Effector CD4-positive, alpha-beta T cell (primary cell): ENCODE data around the gene ANKFY1.
"Not testable (repeated sequence)": the region's sequence is repeated elsewhere in the genome, so short reads cannot be mapped to it uniquely, and the experiment has no call there.

Experiments used
- DNase-seq: peaks from one replicate; pipeline ENCODE4 v3.0.0-alpha.2; 2020

The ANKFY1 gene

DNA sequence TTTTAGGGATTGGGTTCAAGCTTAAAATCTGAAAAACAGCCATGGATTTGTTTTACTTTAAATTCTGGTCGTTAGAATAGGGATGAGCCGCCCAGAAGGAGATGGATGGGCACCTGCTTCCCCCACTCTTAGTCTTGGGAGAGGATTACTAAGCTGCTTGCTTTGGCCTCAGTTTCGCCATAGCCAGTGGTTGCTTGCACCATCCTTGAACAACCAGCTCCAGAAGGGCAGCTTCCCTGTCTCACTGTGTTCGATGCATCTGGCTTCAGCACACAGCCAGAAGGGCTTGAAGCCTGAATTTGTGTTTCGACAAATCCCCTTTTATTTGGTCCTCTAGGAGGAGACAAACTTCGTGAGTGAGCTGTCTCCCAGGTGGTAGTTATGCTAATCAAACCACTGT lies 113.7 kb downstream of the ANKFY1 start:
- DNase-seq: no peak

- no peak for DNase-seq
Observed at GRCh38 chr17:4148611-4149308, 115.0 kb downstream of the ANKFY1 start.

- no peak for DNase-seq
Observed at GRCh38 chr17:4147751-4148310, 115.9 kb downstream of the ANKFY1 start.

DNA sequence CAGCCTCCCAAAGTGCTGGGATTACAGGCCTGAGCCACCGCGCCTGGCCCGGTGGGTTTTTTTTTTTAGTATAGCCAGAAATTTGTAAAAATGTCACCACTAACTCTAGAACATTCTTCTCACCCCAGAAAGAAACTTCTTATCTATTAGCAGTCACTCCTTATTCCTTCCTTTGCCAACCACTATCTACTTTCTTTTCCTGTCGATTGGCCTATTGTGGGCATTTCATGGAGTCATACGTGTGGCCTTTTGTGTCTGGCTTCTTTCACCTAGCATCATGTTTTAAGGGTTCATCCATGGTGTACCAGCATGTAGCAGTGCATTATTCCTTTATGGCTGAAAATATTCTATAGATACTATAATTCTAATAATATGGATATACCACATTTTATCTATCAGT lies 117.1 kb downstream of the ANKFY1 start:
- DNase-seq: no peak

- DNase-seq: no peak
Observed at GRCh38 chr17:4144422-4144747, 119.4 kb downstream of the ANKFY1 start.

DNA sequence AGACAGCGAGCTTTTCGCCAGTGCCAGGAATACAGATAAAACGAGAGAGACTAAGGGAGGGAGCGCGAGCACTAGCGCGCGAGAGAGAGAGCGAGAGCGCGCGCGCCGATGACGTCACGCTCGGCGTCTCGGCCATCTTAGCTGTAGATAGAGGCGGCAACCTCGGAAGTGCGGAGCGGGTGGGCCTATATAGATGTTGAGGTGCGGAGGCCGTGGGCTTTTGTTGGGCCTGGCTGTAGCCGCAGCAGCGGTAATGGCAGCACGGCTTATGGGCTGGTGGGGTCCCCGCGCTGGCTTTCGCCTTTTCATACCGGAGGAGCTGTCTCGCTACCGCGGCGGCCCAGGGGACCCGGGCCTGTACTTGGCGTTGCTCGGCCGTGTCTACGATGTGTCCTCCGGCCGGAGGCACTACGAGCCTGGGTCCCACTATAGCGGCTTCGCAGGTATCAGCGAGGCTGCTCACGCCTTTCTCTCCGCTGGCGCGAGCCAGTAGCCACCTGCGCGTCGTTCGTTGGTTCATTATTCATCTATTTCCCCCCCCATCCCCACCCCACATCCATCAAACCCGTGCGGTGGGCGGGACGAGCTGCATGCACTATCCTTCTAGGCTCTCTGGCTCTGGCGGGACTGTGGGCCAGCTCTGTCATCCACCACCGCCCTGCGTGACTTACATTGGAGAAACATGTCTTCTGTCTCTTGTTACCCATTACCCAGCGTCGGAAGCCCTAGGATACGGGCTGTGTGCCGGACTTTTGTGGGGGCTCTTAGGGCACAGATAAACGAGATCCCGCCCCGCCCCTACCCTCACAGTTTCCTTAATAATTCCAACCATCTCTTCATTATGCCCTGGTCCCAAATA lies 120.0 kb downstream of the ANKFY1 start:
- peak; percentile 88 for DNase-seq

GRCh38 chr17:4142107-4142900 lies 121.5 kb downstream of the ANKFY1 start:
- peak; percentile 36 for DNase-seq

GRCh38 chr17:4140125-4140524 lies 123.7 kb downstream of the ANKFY1 start:
- no peak for DNase-seq

DNA sequence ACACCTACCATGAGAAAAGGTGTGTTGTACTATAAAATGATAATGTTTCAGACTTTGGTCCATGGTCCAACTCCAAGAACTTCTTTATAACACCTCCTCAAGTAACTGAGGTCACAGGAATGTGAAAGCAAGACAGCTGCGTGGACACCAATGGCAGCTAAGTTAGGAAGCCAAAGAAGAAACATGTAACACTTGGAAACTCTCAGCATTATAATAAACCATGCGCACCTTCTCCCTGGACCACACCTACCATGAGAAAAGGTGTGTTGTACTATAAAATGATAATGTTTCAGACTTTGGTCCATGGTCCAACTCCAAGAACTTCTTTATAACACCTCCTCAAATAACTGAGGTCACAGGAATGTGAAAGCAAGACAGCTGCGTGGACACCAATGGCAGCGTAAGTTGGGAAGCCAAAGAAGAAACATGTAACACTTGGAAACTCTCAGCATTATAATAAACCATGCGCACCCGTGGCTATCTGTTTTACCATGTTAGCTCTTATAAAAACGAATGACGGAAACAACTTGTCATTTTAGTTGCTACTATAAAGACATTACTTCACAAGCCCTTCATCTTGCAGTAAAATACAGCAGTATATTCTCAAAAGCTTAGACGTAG lies 124.8 kb downstream of the ANKFY1 start:
- not testable (repeated sequence) for DNase-seq

- DNase-seq: no peak
Observed at GRCh38 chr17:4136373-4136772, 127.4 kb downstream of the ANKFY1 start.

- DNase-seq: no peak
Observed at GRCh38 chr17:4135489-4135888, 128.3 kb downstream of the ANKFY1 start.

DNA sequence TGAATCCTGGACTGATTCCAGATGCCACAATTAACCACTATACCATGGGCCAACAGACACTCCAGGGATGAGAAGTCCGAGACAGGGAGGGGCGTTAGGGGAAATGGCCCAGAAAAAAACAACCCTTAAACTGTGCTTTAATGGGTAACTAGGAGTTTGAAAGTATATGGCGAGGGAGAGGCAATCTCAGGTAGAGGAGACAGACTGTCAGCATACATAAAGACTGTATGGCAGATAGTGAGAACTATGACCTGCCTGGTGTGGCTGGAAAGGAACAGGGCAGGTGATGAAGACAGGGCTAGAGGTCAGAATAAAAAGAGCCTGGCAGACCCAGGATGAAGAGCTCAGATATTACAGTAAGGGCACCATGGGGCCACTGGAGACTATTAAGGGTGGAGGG lies 129.1 kb downstream of the ANKFY1 start:
- no peak for DNase-seq

- DNase-seq: no peak
Observed at GRCh38 chr17:4130715-4131114, 133.1 kb downstream of the ANKFY1 start.

DNA sequence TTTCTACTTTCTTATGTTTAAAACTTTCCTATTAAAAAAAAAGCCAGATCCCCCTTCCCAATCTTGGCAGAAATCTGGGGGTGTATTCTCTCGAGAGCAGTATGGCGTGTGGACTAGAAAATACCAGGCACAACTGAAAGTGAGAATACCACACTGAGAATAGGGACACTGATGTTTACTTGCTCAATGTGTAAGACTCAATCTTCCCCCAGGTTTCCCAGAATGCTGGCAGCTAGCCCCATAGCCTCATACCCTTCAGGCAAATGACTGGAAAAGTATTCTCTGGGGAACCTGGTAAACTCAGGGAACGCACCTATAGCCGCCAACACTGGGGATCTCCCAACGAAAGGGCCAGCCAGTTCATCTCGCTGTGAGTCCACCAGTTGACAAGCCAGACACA lies 136.2 kb downstream of the ANKFY1 start:
- DNase-seq: no peak

- no peak for DNase-seq
Observed at GRCh38 chr17:4125552-4125951, 138.2 kb downstream of the ANKFY1 start.

DNA sequence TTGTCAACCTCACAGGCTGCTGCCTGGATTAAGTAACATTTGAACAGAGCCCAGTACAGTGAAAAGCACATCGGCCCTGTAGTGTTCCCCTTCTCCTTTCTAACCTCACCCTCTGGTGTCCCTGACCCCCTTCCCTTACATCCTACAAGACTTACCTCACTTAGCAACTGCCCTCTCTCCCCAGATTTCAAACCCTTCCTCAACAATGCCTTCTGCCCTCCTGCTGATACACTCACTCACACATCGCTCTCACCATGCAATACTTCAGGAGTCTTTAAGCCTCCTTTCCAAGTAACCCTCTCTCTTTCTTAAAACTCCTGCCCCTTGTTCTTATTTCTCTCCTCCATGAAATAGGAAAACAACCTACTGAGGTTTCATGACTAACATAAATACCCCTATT lies 138.8 kb downstream of the ANKFY1 start:
- no peak for DNase-seq

DNA sequence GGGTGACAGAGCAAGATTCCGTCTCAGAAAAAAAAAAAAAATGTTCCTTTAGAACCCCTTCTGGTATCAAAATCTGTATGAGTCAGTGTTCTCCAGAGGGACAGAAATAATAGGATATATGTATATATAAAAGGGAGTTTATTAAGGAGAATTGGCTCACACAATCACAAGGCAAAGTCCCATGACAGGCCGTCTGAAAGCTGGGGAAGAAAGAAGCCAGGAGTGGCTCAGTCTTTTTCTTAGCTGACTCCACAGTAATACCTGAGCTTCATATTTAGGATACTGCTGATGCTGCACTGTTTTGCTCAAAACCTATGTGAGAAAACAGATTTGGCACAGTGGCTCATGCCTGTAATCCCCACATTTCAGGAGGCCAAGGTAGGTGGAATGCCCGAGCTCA lies 143.4 kb downstream of the ANKFY1 start:
- no peak for DNase-seq

- DNase-seq: no peak
Observed at GRCh38 chr17:4119299-4119698, 144.5 kb downstream of the ANKFY1 start.

GRCh38 chr17:4118015-4118743 lies 145.6 kb downstream of the ANKFY1 start:
- no peak for DNase-seq

DNA sequence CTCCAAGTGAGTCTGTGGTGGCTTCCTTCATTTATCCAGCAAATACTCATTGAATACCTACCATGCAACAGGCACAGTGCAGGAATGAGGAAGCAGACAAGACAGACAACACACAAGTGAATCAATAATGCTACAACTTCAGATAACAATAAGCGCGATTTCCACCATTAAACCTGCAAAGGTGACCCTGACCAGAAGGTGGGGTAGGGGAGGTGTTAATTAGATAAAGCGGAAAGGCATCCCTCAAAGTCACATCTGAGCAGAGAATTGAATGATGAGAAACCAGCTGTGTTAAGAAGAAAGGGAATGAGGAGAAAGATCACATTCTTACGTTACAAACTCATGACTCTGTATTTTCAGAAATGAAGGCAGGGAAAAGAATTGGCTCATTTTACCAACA lies 147.3 kb downstream of the ANKFY1 start:
- DNase-seq: no peak
